Esophagus squamous epithelium (tissue), 5 donors: Measurements from ENCODE around the gene PNMA5. TPM values are rescaled to one million over a fixed set of nuclear protein-coding genes. Genes with fewer than 3 reads are reported as not detected.

Experiments
- DNase-seq: peaks from one replicate; lab custom pipeline; 2025; lab: John Stamatoyannopoulos, UW
- H3K27ac ChIP-seq, 4 donors: fragments of 200-600 bp; sonication (generic); one replicate each; pipeline ENCODE4 v1.5.1; 2016 to 2019; ENCODE audit warnings: mild to moderate bottlenecking in 1 of 4
- H3K27me3 ChIP-seq, 4 donors: fragments of 200-600 bp; sonication (generic); 1 replicate in 3 of 4; 2 replicates in 1 of 4; pipeline versions ENCODE4 v1.5.1 to v1.6.0; 2017 to 2021; ENCODE audit warnings: antibody characterized with exemption in 1 of 4
- H3K36me3 ChIP-seq, 3 donors: fragments of 200-600 bp; sonication (generic); one replicate each; pipeline ENCODE4 v1.5.1; 2016 to 2019
- H3K4me1 ChIP-seq, 3 donors: fragments of 200-600 bp; sonication (generic); one replicate each; pipeline ENCODE4 v1.5.1; 2017 to 2019
- H3K4me3 ChIP-seq, 4 donors: fragments of 200-600 bp; sonication (generic); 1 replicate in 3 of 4; 2 replicates in 1 of 4; pipeline ENCODE4 v1.5.1; 2016 to 2019; ENCODE audit warnings: mild to moderate bottlenecking in 2 of 4, moderate library complexity in 1 of 4
- H3K9me3 ChIP-seq, 3 donors: fragments of 200-600 bp; sonication (generic); one replicate each; pipeline ENCODE4 v1.5.1; 2016 to 2019
- POLR2A ChIP-seq, 4 donors: fragments of 450-650 bp; IDR thresholded peaks; one replicate each; pipeline ENCODE4 v1.6.1; 2017; ENCODE audit warnings: antibody characterized with exemption in 4 of 4, mild to moderate bottlenecking in 4 of 4, moderate library complexity in 3 of 4
- WGBS, 2 donors: methylation state at CpG; one replicate each; pipeline ENCODE4 v1.1.5; 2018; 5-methylcytosine and 5-hydroxymethylcytosine counted together
- intact Hi-C: fragments of 100-400 bp; cut with DNase I; formaldehyde crosslinking; loops from one replicate; pipeline ENCODE4 v1.15.0; 2022
- total RNA-seq, 4 donors: library from RNA; depleted of rRNA; stranded (reverse); fragments of >200 nt; gene quantifications; one replicate each; pipeline ENCODE4 v1.1.0, GENCODE V29; 2016
- TF ChIP-seq, protein P1 (sequence below), 6 experiments: fragments of 450-650 bp in 4 of 6; fragments of 200-600 bp in 2 of 6; sonication (generic) in 2 of 6; IDR thresholded peaks; one replicate each; pipeline ENCODE4 v1.5.1; 2016 to 2019; ENCODE audit warnings: antibody characterized with exemption in 6 of 6, mild to moderate bottlenecking in 4 of 6, moderate library complexity in 4 of 6
- donor health status: DM: yes; HTN: yes; CAD: no.

PNMA5 gene
- total RNA-seq, 4 donors from 2014 or later: not detected

DNA sequence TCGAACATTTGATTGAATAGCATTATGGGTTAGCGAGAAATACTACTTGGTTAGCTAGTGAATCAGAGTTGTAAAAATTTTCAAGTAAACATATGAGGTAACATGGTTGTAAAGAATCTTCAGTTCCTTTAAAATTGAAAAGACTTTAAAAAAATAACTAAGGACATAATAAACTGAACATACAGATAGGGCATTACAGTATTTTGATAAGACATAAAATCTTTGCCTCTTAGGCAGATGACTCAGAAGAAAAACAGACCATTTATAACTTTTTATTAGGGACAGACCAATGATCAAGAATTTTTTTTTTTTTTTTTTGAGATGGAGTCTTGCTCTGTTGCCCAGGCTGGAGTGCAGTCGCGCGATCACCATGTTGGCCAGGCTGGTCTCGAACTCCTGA is 43.1 kb downstream of the PNMA5 start:
- Histone ChIP-seq H3K27me3 (no peaks in the 10 kb centered on the region), H3K4me3 (no peak overlapping the region), H3K4me1 (no peaks in the 10 kb centered on the region), H3K36me3 (peaks cover 0 to 75% (median 0%) of the 10 kb centered on the region in 3 donors), H3K27ac (no peak overlapping the region), H3K9me3 (no peaks in the 10 kb centered on the region)
- TF ChIP-seq POLR2A (IDR thresholded peaks at IDR 0.05): no peak
- TF ChIP-seq, protein P1, sequence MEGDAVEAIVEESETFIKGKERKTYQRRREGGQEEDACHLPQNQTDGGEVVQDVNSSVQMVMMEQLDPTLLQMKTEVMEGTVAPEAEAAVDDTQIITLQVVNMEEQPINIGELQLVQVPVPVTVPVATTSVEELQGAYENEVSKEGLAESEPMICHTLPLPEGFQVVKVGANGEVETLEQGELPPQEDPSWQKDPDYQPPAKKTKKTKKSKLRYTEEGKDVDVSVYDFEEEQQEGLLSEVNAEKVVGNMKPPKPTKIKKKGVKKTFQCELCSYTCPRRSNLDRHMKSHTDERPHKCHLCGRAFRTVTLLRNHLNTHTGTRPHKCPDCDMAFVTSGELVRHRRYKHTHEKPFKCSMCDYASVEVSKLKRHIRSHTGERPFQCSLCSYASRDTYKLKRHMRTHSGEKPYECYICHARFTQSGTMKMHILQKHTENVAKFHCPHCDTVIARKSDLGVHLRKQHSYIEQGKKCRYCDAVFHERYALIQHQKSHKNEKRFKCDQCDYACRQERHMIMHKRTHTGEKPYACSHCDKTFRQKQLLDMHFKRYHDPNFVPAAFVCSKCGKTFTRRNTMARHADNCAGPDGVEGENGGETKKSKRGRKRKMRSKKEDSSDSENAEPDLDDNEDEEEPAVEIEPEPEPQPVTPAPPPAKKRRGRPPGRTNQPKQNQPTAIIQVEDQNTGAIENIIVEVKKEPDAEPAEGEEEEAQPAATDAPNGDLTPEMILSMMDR (IDR thresholded peaks at IDR 0.05): no peak
- WGBS, 2 donors: 83 to 98% methylated on average over 6 of the region's 6 CpGs
- intact Hi-C loops: no loop called here
- DNase-seq: no peak

DNA sequence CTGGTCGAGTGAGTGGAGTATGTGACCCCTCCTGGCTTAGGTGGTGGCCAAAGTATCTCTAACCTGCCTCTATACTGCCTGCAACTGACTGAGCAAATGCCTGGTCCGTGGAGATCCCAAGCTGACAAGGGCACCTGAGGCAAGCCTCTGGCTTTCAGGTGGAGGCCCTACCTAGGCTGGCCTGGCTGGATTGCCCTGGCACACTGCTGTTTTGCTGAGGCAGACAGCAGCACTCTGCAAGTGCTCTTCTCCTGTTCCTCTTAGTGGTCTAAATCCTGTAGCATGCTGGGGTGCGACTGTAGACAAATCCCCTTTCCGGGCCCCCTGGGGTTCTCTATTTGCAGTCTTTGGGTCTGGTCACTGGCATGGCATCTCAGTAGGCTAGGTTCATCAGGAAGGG is 44.8 kb downstream of the PNMA5 start:
- TF ChIP-seq, protein P1 (IDR thresholded peaks at IDR 0.05): no peak
- Histone ChIP-seq H3K27ac (no peak overlapping the region), H3K9me3 (no peaks in the 10 kb centered on the region), H3K27me3 (no peaks in the 10 kb centered on the region), H3K36me3 (peaks cover 0 to 82% (median 0%) of the 10 kb centered on the region in 3 donors), H3K4me3 (no peak overlapping the region), H3K4me1 (no peaks in the 10 kb centered on the region)
- intact Hi-C loops: no loop called here
- 49 to 57% methylated on average over 1 to 4 of the region's 4 CpGs for WGBS, 2 donors
- no peak for DNase-seq

DNA sequence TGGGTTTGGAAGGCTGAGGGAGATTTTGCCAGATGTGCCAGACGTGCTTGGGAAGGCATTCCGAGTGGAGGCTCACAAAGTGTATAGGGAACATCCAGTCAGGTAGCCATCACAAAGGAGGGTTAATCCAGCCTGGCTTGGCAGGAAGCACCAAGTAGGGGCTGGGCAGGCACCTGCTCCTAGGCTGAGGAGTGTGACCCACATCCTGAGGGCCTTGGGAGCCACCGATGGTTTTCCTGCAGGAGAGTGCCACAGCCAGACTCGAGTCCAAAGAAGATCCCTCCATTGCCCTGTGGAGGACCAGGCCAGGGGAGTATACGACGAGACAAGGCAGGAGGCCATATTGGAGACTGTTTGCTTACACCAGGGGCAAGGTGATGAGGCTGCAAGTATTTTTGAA is 47.2 kb downstream of the PNMA5 start:
- intact Hi-C loops: no loop called here
- 90 to 92% methylated on average over 2 to 6 of the region's 6 CpGs for WGBS, 2 donors

DNA sequence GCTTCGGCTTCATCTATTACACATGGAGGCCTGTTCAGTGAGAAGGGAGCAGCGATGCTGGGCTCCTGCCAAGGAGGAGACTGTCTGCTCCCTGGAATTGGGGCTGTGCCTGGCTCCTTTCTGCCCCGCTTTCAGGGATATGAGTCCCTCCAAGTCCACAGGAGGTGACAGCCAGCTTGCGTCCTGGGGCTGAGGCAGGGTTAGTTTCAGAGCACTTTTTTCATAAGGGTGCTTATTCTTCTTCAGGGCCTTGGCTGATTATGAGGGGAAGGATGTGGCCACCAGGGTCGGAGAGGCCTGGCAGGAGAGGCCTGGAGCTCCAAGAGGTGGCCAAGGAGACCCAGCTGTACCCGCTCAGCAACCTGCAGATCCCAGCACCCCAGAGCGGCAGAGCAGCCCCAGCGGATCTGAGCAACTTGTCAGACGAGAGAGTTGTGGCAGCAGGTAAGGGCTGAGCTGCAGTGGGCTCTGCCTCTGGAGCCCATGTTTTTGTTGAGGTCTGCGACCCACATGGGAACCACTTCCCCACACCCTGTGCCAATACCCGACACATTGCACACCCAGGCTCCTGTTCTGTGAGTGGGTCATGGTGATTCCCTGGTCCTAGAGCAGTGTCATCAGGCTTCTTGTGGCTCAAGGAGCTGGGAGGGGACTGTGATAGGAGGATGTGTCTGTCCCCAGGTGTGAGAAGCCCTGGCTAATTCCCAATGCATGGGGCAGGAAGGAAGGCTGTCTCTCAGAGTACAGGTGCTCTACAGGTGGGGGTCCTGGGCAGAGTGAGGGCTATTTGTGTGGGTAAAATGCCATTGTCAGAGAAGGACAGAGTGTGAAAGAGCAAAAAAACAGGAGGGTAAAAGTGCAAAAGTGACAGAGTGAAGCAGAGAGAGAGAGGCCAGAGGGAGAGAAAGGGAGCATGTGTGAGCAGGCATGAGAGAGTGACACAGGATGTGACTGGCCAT is 48.6 kb downstream of the PNMA5 start:
- 80 to 97% methylated on average over 2 to 4 of the region's 11 CpGs for WGBS, 2 donors
- no peaks in the 10 kb centered on the region for H3K27me3 ChIP-seq
- no peak overlapping the region for H3K4me3 ChIP-seq
- H3K27ac ChIP-seq: no peak overlapping the region
- H3K9me3 ChIP-seq: no peaks in the 10 kb centered on the region
- intact Hi-C loops: no loop called here
- no peak for DNase-seq
- no peak for TF ChIP-seq POLR2A (IDR thresholded peaks at IDR 0.05)
- TF ChIP-seq, protein P1 (IDR thresholded peaks at IDR 0.05): no peak
- peaks cover 0 to 19% (median 0%) of the 10 kb centered on the region in 3 donors for H3K4me1 ChIP-seq
- H3K36me3 ChIP-seq: peaks cover 0 to 79% (median 0%) of the 10 kb centered on the region in 3 donors

More for the DNA sequence above, 47.2 kb downstream of the PNMA5 start:
- no peaks in the 10 kb centered on the region for H3K9me3 ChIP-seq
- TF ChIP-seq, protein P1 (IDR thresholded peaks at IDR 0.05): no peak
- TF ChIP-seq POLR2A (IDR thresholded peaks at IDR 0.05): no peak
- H3K36me3 ChIP-seq: peaks cover 0 to 81% (median 0%) of the 10 kb centered on the region in 3 donors
- no peak for DNase-seq
- no peaks in the 10 kb centered on the region for H3K27me3 ChIP-seq
- H3K4me1 ChIP-seq: peaks cover 0 to 13% (median 0%) of the 10 kb centered on the region in 3 donors
- no peak overlapping the region for H3K4me3 ChIP-seq
- no peak overlapping the region for H3K27ac ChIP-seq

DNA sequence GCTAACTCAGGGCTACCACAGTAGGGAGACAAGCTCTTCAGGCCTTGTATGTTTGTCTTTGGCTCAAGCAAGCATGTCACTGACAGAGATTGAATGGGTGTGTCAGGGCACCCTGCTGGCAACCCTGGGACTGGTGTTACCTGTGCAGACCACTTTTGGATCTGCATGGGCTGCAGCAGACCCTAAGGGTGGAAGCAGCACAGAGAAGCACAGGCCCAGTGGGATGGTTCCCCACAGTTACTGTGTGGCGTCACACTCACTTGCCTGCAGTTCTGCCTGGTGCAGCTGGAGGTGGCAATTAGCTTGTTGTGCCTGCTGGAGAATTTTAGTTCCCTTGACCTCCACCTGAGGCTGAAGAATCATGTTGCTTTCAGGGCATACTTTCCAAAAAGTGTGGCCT is 50.1 kb downstream of the PNMA5 start:
- no peak overlapping the region for H3K27ac ChIP-seq
- H3K27me3 ChIP-seq: no peaks in the 10 kb centered on the region
- H3K4me3 ChIP-seq: no peak overlapping the region
- 100% methylated on average over 1 of the region's 1 CpG; no CpG with 5 or more reads in 1 of the 2 donors for WGBS, 2 donors
- no peak for DNase-seq
- no peaks in the 10 kb centered on the region for H3K9me3 ChIP-seq
- H3K4me1 ChIP-seq: peaks cover 0 to 19% (median 0%) of the 10 kb centered on the region in 3 donors
- TF ChIP-seq POLR2A (IDR thresholded peaks at IDR 0.05): no peak
- TF ChIP-seq, protein P1 (IDR thresholded peaks at IDR 0.05): no peak
- intact Hi-C loops: no loop called here
- H3K36me3 ChIP-seq: peaks cover 0 to 64% (median 0%) of the 10 kb centered on the region in 3 donors
